HFF-Myc (cell line): ENCODE results near the gene SERINC5.
"Not testable (repeated sequence)": the region's sequence is repeated elsewhere in the genome, so short reads cannot be mapped to it uniquely, and the experiment has no call there.

Source experiments
- DNase-seq: peaks from one replicate; pipeline ENCODE4 v3.0.0-alpha.2; 2011; ENCODE audit warnings: low read depth; ENCODE audit errors: extremely low read depth
- H3K4me3 ChIP-seq: replicated peaks from 2 replicates; pipeline ENCODE4 v1.5.1; 2011; ENCODE audit warnings: low read depth, mild to moderate bottlenecking, control low read depth, low read length
- CTCF ChIP-seq: IDR thresholded peaks from 2 replicates; pipeline ENCODE4 v1.5.1; 2012; ENCODE audit warnings: mild to moderate bottlenecking, low read depth, low read length, control low read depth; ENCODE audit errors: missing control alignments

SERINC5 gene

DNA sequence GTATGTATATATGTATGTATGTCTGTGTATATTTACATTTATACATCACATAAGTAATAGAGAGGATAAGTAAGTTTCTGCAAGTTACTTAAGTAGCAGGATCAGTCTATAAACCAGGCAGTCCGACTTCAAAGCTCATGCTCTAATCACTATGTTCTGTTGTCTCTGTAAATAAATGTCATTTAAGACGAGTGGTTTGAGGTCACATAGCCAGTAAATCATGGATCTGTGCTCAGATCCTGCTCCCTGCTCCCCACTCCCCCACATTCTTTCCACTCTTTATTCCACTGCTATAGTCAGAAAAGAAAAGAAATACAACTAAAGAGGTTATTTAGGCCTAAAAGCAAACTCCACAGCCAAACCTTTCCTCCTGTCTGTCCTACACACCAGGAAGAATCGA lies 90.4 kb downstream of the SERINC5 start:
- no peak for DNase-seq
- TF ChIP-seq CTCF = no peak
- no peak overlapping the region for H3K4me3 ChIP-seq

- no peak overlapping the region for H3K4me3 ChIP-seq
- TF ChIP-seq CTCF = no peak
- no peak for DNase-seq
These were observed 94.7 kb downstream of the SERINC5 start for GRCh38 chr5:80161165-80161564.

DNA sequence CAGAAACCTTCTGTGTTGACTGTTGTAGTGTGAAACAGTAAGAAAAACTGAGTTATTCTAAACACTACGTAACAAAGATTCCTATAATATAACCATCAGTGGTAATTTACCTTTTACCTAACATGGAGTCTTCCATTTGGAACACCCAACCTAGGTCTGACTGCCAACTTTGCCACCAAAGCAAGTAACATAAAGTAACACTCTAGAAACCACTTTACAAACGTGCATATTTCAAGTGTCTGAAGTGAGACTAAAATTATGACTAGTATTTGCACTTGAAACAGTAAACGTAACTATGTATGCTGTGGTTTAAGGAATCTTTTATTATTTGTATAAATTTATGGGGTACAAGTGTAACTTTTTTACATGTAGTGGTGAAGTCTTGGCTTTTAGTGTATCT lies 95.6 kb downstream of the SERINC5 start:
- no peak for TF ChIP-seq CTCF
- no peak overlapping the region for H3K4me3 ChIP-seq
- no peak for DNase-seq

GRCh38 chr5:80159133-80159815 lies 96.6 kb downstream of the SERINC5 start:
- TF ChIP-seq CTCF = no peak
- no peak for DNase-seq
- H3K4me3 ChIP-seq = no peak overlapping the region

GRCh38 chr5:80156156-80156555 lies 99.7 kb downstream of the SERINC5 start:
- no peak for DNase-seq
- H3K4me3 ChIP-seq = no peak overlapping the region
- TF ChIP-seq CTCF = no peak

- no peak overlapping the region for H3K4me3 ChIP-seq
- DNase-seq = no peak
- no peak for TF ChIP-seq CTCF
These were observed 101.1 kb downstream of the SERINC5 start for GRCh38 chr5:80154749-80155148.

GRCh38 chr5:80154289-80154688 lies 101.6 kb downstream of the SERINC5 start:
- not testable (repeated sequence) for H3K4me3 ChIP-seq, DNase-seq
